Measurements from ENCODE around the gene ZC3H7B.
"Not testable (repeated sequence)": the region's sequence is repeated elsewhere in the genome, so short reads cannot be mapped to it uniquely, and the experiment has no call there.

Gene ZC3H7B

GRCh38 chr22:41301085-41302020, at the start of gene ZC3H7B:
Gene ZC3H7B, plus strand, starts transcription at chr22:41301525. Its CDS starts 19,136 bp downstream, at chr22:41320661.
- DNase-seq (ENCODE audit: low read depth): peak; percentile 87

- DNase-seq (ENCODE audit: low read depth): no peak
These were observed 49.0 kb upstream of the ZC3H7B start for GRCh38 chr22:41252365-41252764.

GRCh38 chr22:41254230-41254629, 47.1 kb upstream of the ZC3H7B start:
- DNase-seq (ENCODE audit: low read depth): no peak

- DNase-seq (ENCODE audit: low read depth): no peak
These were observed 44.8 kb upstream of the ZC3H7B start for GRCh38 chr22:41256254-41257253.

GRCh38 chr22:41257696-41258095, 43.6 kb upstream of the ZC3H7B start:
- DNase-seq (ENCODE audit: low read depth): no peak

- not testable (repeated sequence) for DNase-seq (ENCODE audit: low read depth)
These were observed 41.6 kb upstream of the ZC3H7B start for GRCh38 chr22:41259756-41260155.

- DNase-seq (ENCODE audit: low read depth): no peak
These were observed 40.5 kb upstream of the ZC3H7B start for GRCh38 chr22:41260871-41261270.

GRCh38 chr22:41261541-41262249, 39.6 kb upstream of the ZC3H7B start:
- no peak for DNase-seq (ENCODE audit: low read depth)

GRCh38 chr22:41262250-41262765, 39.0 kb upstream of the ZC3H7B start:
- DNase-seq (ENCODE audit: low read depth): no peak

GRCh38 chr22:41263704-41264103, 37.6 kb upstream of the ZC3H7B start:
- DNase-seq (ENCODE audit: low read depth): no peak

- DNase-seq (ENCODE audit: low read depth): no peak
These were observed 36.9 kb upstream of the ZC3H7B start for GRCh38 chr22:41264408-41264941.

- DNase-seq (ENCODE audit: low read depth): no peak
These were observed 33.4 kb upstream of the ZC3H7B start for GRCh38 chr22:41267958-41268357.

GRCh38 chr22:41271787-41272186, 29.5 kb upstream of the ZC3H7B start:
- no peak for DNase-seq (ENCODE audit: low read depth)

GRCh38 chr22:41273128-41273527, 28.2 kb upstream of the ZC3H7B start:
- DNase-seq (ENCODE audit: low read depth): no peak

- DNase-seq (ENCODE audit: low read depth): no peak
These were observed 26.5 kb upstream of the ZC3H7B start for GRCh38 chr22:41274856-41275255.

GRCh38 chr22:41280065-41280464, 21.3 kb upstream of the ZC3H7B start:
- no peak for DNase-seq (ENCODE audit: low read depth)

- DNase-seq (ENCODE audit: low read depth): no peak
These were observed 20.5 kb upstream of the ZC3H7B start for GRCh38 chr22:41280854-41281253.

- DNase-seq (ENCODE audit: low read depth): no peak
These were observed 16.9 kb upstream of the ZC3H7B start for GRCh38 chr22:41284465-41284864.

- DNase-seq (ENCODE audit: low read depth): peak; percentile 88
These were observed 15.9 kb upstream of the ZC3H7B start for GRCh38 chr22:41285441-41285819.

GRCh38 chr22:41285820-41286638, 15.3 kb upstream of the ZC3H7B start, which contains the start of gene RANGAP1:
Gene RANGAP1, minus strand, starts transcription at chr22:41286187. Its CDS starts 5,143 bp downstream, at chr22:41281044.
- DNase-seq (ENCODE audit: low read depth): peak; percentile 98
